GM10248 (cell line): Measurements from ENCODE around the gene BTG2.
A peak's percentile ranks its signal among the peaks of the same experiment; 100 is the strongest.

Source experiments
- CTCF ChIA-PET: fragments of 300-600 bp; sonication (Branson Sonifier 250); formaldehyde crosslinking; extraction: SDS; loops from one replicate; lab custom pipeline; 2021; ENCODE audit warnings: antibody characterized with exemption; lab: Yijun Ruan, JAX
- POLR2A ChIA-PET: fragments of 350-650 bp; sonication (Branson Sonifier 250); formaldehyde crosslinking; extraction: SDS; loops from one replicate; lab custom pipeline; 2020; ENCODE audit warnings: antibody characterized with exemption; lab: Yijun Ruan, JAX
- DNase-seq: peaks from one replicate; pipeline ENCODE4 v3.0.0; 2012; ENCODE audit errors: extremely low spot score
- CTCF ChIP-seq: IDR thresholded peaks from 2 replicates; pipeline ENCODE4 v1.5.1; 2012; ENCODE audit warnings: mild to moderate bottlenecking, low read depth; ENCODE audit errors: extremely low read depth, missing control alignments, control extremely low read depth

BTG2 gene

GRCh38 chr1:203284411-203285123 is 20.8 kb upstream of the BTG2 start:
- POLR2A ChIA-PET, result interaction anchor here (14.5 kb wide), 1 partner anchor 24 kb away, joined by 215 read pairs; the partner anchor contains the start of gene BTG2
- no peak for DNase-seq
- CTCF ChIA-PET, result interaction anchor here (1.5 to 23.0 kb wide), 7 partner anchors 8 to 203 kb away, joined by 3 to 291 read pairs (median 9); no protein-coding TSS in a partner anchor
- TF ChIP-seq CTCF, result no peak

- POLR2A ChIA-PET, result interaction anchor here (1.0 to 14.5 kb wide), 2 partner anchors 14 to 23 kb away, joined by 4 to 215 read pairs; partner anchors contain the start of gene BTG2
- CTCF ChIA-PET, result interaction anchor here (1.3 to 23.0 kb wide), 10 partner anchors 9 to 202 kb away, joined by 3 to 291 read pairs (median 6); no protein-coding TSS in a partner anchor
- TF ChIP-seq CTCF, result no peak
- no peak for DNase-seq
Measured at GRCh38 chr1:203286161-203286984, 18.9 kb upstream of the BTG2 start.

GRCh38 chr1:203287109-203287893 is 18.0 kb upstream of the BTG2 start:
- ChIA-PET POLR2A (interaction anchor here (1.0 to 14.5 kb wide), 2 partner anchors 22 to 40 kb away, joined by 3 to 215 read pairs; partner anchors contain the start of gene BTG2), CTCF (interaction anchor here (1.5 to 23.0 kb wide), 9 partner anchors 8 to 53 kb away, joined by 4 to 291 read pairs (median 13); no protein-coding TSS in a partner anchor)
- peak; percentile 89 for DNase-seq
- TF ChIP-seq CTCF, result no peak

- TF ChIP-seq CTCF, result no peak
- DNase-seq, result no peak
- ChIA-PET POLR2A (interaction anchor here (1.0 to 14.5 kb wide), 3 partner anchors 21 to 39 kb away, joined by 3 to 215 read pairs (median 13); partner anchors contain the start of gene BTG2), CTCF (interaction anchor here (1.5 to 23.0 kb wide), 7 partner anchors 11 to 52 kb away, joined by 5 to 291 read pairs (median 24); no protein-coding TSS in a partner anchor)
Measured at GRCh38 chr1:203287898-203288297, 17.4 kb upstream of the BTG2 start.

GRCh38 chr1:203288400-203288799 is 16.9 kb upstream of the BTG2 start:
- no peak for DNase-seq
- CTCF ChIA-PET, result interaction anchor here (1.4 to 23.0 kb wide), 8 partner anchors 10 to 52 kb away, joined by 4 to 291 read pairs (median 18); no protein-coding TSS in a partner anchor
- POLR2A ChIA-PET, result interaction anchor here (3.1 to 14.5 kb wide), 2 partner anchors 21 to 37 kb away, joined by 13 to 215 read pairs; partner anchors contain the start of gene BTG2
- TF ChIP-seq CTCF, result no peak
